SU-DHL-6 (cell line): ENCODE data around the gene REG4.

ENCODE experiments used
- H2AFZ ChIP-seq: fragments of 200-600 bp; sonication (generic); 2 replicates; pipeline ENCODE4 v1.6.1; 2014; ENCODE audit warnings: low read depth, mild to moderate bottlenecking, moderate library complexity, mixed read lengths, antibody characterized with exemption, low read length; ENCODE audit not compliant: severe bottlenecking
- H3F3A ChIP-seq: fragments of 200-600 bp; shearing (Covaris generic); 2 replicates; pipeline ENCODE4 v1.6.0; 2016; ENCODE audit warnings: antibody characterized with exemption, mild to moderate bottlenecking; ENCODE audit not compliant: insufficient read depth
- H3K27ac ChIP-seq: fragments of 200-600 bp; sonication (generic); 2 replicates; pipeline ENCODE4 v1.5.1; 2016; ENCODE audit warnings: low read depth, mild to moderate bottlenecking, low read length, moderate library complexity, mixed read lengths
- H3K27me3 ChIP-seq: fragments of 200-600 bp; sonication (generic), shearing (Covaris generic); 2 replicates; pipeline ENCODE4 v1.6.0; 2014; ENCODE audit warnings: mild to moderate bottlenecking, low read length
- H3K36me3 ChIP-seq: fragments of 200-600 bp; sonication (generic); 2 replicates; pipeline ENCODE4 v1.6.1; 2014; ENCODE audit warnings: mild to moderate bottlenecking, low read length, mixed read lengths
- H3K4me2 ChIP-seq: fragments of 300-600, 200-600 bp; shearing (Covaris generic), sonication (generic); 2 replicates; pipeline ENCODE4 v1.6.0; 2014; ENCODE audit warnings: low read length, low read depth, mild to moderate bottlenecking; ENCODE audit not compliant: poor library complexity, severe bottlenecking
- H3K4me3 ChIP-seq: fragments of 200-600 bp; sonication (generic); 2 replicates; pipeline ENCODE4 v1.5.1; 2014; ENCODE audit warnings: antibody characterized with exemption, low read length, mild to moderate bottlenecking, mixed read lengths; ENCODE audit not compliant: insufficient read depth, poor library complexity, severe bottlenecking
- H3K79me2 ChIP-seq: fragments of 200-600 bp; sonication (generic); 2 replicates; pipeline ENCODE4 v1.6.1; 2014; ENCODE audit warnings: mild to moderate bottlenecking, low read length, moderate library complexity; ENCODE audit not compliant: insufficient read depth
- H3K9ac ChIP-seq: fragments of 200-600 bp; sonication (generic); 2 replicates; pipeline ENCODE4 v1.7.0; 2014; ENCODE audit warnings: mild to moderate bottlenecking, low read length
- H3K9me2 ChIP-seq: fragments of 200-600 bp; sonication (generic); replicated peaks from 2 replicates; pipeline ENCODE4 v1.6.1; 2014; ENCODE audit warnings: low read length; ENCODE audit not compliant: insufficient read depth
- H3K9me3 ChIP-seq: fragments of 200-600 bp; sonication (generic); 2 replicates; pipeline ENCODE4 v1.6.1; 2014; ENCODE audit warnings: low read length, mixed read lengths; ENCODE audit not compliant: insufficient read depth
- H4K20me1 ChIP-seq: fragments of 200-600 bp; sonication (generic); 2 replicates; pipeline ENCODE4 v1.6.1; 2014; ENCODE audit warnings: low read depth, mild to moderate bottlenecking, antibody characterized with exemption, low read length, moderate library complexity, mixed read lengths
- CTCF ChIP-seq: fragments of 200-600 bp; sonication (generic); IDR thresholded peaks from one replicate; pipeline ENCODE4 v1.5.1; 2017; ENCODE audit warnings: antibody characterized with exemption, mild to moderate bottlenecking, low read length, moderate library complexity; ENCODE audit not compliant: insufficient read depth, poor library complexity, severe bottlenecking
- EZH2phosphoT487 ChIP-seq: fragments of 200-600 bp; sonication (generic), shearing (Covaris generic); conservative IDR thresholded peaks from 2 replicates; pipeline ENCODE4 v1.6.1; 2018; ENCODE audit warnings: mild to moderate bottlenecking, antibody characterized with exemption, low read length, moderate library complexity, mixed read lengths

REG4 gene

GRCh38 chr1:119815361-119815760 is 4.1 kb upstream of the REG4 start:
- Histone ChIP-seq H3K4me2 (no peak overlapping the region), H4K20me1 (no peaks in the 10 kb centered on the region), H3K9me3 (no peaks in the 10 kb centered on the region), H2AFZ (no peak overlapping the region), H3K4me3 (no peak overlapping the region), H3K9ac (no peak overlapping the region), H3F3A (no peaks in the 10 kb centered on the region), H3K9me2 (no peaks in the 10 kb centered on the region), H3K27ac (no peak overlapping the region), H3K79me2 (no peaks in the 10 kb centered on the region), H3K27me3 (no peaks in the 10 kb centered on the region), H3K36me3 (no peaks in the 10 kb centered on the region)
- TF ChIP-seq CTCF (no peak), EZH2phosphoT487 (no peak)

- Histone ChIP-seq H2AFZ (no peak overlapping the region), H3K9me3 (no peaks in the 10 kb centered on the region)
Observed at GRCh38 chr1:119814288-119814687, 3.0 kb upstream of the REG4 start.

GRCh38 chr1:119811985-119812557 is 811 bp upstream of the REG4 start:
- Histone ChIP-seq H3K9me3 (no peaks in the 10 kb centered on the region), H4K20me1 (no peaks in the 10 kb centered on the region), H3K79me2 (no peaks in the 10 kb centered on the region), H2AFZ (no peak overlapping the region), H3K36me3 (no peaks in the 10 kb centered on the region), H3K4me2 (no peak overlapping the region), H3F3A (no peaks in the 10 kb centered on the region), H3K9ac (no peak overlapping the region), H3K27ac (no peak overlapping the region), H3K27me3 (no peaks in the 10 kb centered on the region), H3K9me2 (no peaks in the 10 kb centered on the region), H3K4me3 (no peak overlapping the region)
- TF ChIP-seq CTCF (no peak), EZH2phosphoT487 (no peak)

More at GRCh38 chr1:119814288-119814687, 3.0 kb upstream of the REG4 start:
- no peak overlapping the region for H3K4me2 ChIP-seq
- no peak overlapping the region for H3K9ac ChIP-seq
- TF ChIP-seq CTCF (no peak), EZH2phosphoT487 (no peak)
- H3K27me3 ChIP-seq = no peaks in the 10 kb centered on the region
- no peaks in the 10 kb centered on the region for H3K9me2 ChIP-seq
- no peak overlapping the region for H3K4me3 ChIP-seq
- H4K20me1 ChIP-seq = no peaks in the 10 kb centered on the region
- H3K79me2 ChIP-seq = no peaks in the 10 kb centered on the region
- H3K36me3 ChIP-seq = no peaks in the 10 kb centered on the region
- H3K27ac ChIP-seq = no peak overlapping the region
- H3F3A ChIP-seq = no peaks in the 10 kb centered on the region
